ENCODE data around the gene BRAT1.
A peak's percentile ranks its signal among the peaks of the same experiment; 100 is the strongest.

Gene BRAT1

DNA sequence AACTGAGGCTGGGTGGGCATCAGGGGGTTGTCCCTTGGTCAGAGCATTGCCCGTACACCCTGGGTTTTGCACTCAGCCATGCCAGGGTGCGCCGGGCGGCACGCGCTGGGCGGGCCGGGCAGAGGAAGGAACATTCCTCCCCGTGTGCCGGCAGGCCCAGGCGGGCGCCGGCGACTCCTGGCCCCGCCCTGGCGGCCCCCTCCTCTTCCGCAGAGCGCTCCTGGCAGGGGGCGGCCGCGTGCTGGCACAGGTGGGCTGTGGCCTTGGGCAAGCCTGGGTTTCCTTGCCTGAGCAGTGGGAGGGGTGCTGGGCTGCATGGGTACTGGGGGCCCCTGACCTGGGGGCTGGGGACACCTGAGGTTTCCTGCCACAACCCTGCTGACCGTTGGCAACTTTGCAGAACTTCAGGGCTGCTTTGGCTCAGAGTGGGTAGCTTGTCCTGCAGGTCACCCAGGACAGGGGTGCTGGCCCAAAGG lies 31.8 kb downstream of the BRAT1 start:
- DNase-seq (ENCODE audit: low read depth): no peak

DNA sequence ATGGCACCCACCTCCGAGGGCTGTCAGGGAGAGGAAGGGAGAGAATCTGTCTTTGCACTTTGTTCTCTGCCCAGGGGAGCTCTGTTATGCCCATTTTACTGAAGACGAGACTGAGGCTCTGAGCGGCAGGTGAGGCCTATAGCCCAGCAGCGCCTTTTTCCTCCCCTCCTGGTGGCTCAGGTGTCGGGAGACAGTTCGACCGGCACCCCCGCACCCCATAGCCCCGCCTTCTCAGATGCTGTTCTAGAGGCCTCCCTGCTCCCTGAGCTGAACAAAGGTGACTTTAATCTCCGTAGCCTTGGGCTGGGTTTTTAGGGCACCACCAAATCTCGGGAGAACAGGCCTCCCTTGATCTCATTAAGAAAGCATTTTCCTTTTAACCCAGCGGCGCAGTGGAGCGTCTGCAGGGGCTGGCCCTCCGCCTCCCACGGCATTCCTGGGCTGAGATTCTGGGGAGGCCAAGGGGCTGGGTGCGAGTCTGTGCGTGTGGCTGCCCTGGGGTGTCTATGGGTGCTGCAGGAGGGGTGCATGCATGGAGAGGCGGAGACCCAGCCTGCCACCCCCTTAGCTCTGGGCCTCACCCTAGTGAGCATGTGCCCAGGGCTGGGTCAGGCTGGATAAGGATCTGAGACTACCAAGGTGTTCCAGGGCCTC lies 32.4 kb downstream of the BRAT1 start:
- no peak for DNase-seq (ENCODE audit: low read depth)

DNA sequence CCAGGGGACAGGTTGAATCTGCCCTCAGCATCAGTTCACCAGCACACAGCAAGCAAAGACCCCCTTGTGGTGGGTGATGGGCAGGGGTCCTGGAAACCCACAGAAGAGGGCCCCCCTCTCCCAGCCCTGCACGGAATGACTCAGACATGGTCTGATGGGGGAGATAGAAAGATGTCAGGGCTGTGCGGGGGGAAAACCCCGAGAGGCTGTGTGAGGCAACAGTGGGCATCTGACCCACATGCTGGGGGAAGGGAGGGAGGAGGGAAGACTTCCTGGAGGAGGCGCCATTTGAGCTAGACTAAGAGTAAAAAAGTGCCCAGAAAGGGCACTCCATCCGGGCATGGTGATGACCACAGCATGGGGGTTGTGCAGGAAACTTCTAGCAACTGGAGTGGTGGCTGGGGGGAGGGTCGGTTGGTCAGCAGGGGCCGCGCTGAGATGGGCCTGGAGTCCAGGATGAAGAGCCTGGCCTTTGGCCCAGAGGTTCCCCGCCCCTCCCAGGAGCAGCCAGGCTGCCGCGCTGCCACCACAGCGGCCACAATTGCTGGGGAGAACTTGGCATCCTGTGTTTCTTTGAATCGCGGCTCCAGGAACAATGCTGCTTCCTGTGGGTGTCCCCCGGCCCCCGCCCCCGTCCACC lies 33.3 kb downstream of the BRAT1 start:
- DNase-seq (ENCODE audit: low read depth): peak; percentile 65

DNA sequence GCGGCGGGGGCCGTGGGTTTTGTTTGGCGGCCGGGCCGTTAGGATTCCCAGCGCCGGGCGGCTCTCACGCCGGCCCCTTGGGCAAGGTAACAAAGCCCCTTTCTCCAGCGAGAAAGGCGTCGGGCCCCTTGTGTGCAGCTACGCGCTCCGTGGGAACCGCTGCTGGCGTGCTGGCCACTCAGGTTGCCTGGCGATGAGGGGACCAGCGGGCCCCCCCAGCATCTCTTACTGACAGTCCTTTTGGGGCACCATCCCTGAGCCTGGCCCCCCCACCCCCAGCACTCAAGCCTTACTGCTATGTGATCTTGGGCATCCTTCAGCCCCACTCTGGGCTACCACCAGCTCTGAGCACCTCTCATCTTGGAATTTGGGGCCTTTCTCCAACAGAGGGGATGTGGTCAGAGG lies 34.0 kb downstream of the BRAT1 start:
- no peak for DNase-seq (ENCODE audit: low read depth)

DNA sequence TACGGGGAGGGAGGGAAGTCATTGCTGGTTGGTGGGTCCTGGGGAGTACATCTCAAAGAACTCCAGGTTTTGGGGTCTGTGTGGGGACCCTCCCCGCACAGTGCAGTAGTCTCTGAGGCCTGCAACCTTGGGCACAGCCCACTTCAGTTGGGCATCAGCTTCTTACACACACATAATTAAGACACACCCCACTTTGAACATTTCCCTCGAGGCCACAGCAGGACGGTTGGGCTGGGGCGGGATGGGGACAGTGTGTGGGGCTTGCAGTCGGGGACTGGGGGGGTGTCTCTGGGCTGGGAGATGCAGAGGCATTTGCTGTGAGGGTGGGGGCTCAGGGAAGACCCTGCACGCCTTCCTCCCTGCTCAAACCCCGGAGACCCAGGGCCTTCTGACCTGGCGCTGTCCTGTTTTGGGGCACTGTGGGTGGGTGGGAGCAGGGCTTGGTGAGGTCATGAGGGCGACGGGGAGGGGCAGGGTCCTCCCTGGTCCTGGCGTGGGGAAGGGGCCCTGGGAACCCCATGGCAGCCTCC lies 34.5 kb downstream of the BRAT1 start:
- no peak for DNase-seq (ENCODE audit: low read depth)

DNA sequence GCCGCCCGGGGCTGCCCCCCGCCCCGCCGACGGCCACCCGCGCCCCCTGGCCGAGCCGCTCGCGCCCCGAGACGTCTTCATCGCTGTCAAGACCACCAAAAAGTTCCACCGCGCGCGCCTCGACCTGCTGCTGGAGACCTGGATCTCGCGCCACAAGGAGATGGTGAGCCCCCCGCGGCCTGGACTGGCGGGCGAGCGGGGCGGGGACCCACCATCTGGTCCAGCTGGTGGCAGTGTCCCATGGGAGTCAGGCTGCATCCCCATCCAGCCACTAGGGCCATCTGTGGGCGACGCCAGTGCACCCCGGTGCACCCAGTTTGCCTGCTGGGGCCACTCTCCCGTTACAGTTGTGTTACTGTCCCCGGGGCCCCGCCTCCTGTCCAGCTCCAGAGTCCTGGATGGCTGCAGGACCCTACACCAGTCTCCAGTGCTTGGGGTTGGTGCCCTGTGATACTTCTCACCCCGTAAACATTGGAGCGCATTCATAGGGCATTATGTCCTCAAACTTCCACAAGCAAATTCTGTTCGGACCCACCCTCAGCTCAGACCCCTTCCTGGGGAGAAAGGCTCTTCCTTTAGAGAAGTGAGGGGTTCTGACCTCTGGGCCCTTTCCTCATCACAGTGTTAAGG lies 35.1 kb downstream of the BRAT1 start:
- no peak for DNase-seq (ENCODE audit: low read depth)

DNA sequence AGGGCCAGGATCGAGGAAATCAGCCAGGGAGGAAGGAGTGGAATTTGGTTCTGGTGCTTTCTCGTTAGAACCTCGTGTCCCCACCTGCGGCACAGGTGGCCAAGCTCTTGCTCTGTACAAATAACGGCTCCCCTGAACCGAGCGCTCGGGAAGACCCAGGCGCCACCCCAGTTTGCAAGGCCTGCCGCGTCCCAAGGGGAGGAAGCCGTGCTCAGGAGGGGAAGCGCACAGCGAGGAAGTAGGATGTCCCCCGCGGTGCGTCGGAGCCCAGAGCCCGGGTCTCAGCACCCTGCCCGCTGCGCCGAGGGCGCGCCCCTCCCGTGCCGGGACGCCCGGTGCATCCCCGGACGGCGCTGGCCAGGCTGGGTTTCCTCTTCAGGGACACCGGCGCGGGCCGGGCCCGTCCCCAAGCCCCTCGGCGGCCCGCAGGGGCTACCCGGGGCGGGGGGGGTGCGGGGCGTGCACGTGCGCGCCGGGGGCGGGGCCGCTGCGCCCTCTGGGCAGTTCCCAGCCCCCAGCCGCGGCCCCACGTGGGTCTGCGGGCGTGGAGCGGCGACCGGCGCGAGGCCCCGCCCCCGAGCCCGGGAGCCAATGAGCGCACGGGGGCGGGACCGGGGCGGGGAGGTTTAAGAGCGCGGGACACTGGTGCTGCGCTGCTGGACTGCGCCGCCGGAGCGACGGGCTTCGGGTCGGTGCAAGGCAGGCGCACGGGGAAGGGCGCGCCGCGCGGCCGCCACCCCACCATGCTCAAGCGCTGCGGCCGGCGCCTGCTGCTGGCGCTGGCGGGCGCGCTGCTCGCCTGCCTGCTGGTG lies 36.0 kb downstream of the BRAT1 start, which contains the start of gene LFNG:
Gene LFNG (plus strand): TSS at position 656 of the 812 bp plus-strand sequence. CDS start 88 bp downstream, at position 744.
- DNase-seq (ENCODE audit: low read depth): peak; percentile 77

DNA sequence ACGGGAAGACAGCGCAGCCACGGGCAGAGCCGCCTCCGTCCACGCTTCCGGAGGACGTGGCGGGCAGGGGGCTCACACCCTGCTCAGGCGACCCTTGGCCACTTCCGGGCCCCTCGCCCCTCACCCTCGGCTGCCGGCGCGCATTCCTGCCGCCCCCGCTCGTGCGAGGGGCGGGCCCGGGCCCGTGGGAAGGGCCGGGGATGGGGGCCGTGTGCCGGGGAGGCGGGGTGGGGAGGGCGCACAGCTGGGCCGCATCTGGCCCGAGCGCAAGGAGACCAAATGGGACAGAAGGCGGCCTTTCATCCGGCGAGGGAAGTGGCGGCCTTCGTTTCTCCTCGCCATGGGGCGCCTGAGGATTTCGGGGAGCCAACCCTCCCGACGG lies 36.6 kb downstream of the BRAT1 start:
- no peak for DNase-seq (ENCODE audit: low read depth)

DNA sequence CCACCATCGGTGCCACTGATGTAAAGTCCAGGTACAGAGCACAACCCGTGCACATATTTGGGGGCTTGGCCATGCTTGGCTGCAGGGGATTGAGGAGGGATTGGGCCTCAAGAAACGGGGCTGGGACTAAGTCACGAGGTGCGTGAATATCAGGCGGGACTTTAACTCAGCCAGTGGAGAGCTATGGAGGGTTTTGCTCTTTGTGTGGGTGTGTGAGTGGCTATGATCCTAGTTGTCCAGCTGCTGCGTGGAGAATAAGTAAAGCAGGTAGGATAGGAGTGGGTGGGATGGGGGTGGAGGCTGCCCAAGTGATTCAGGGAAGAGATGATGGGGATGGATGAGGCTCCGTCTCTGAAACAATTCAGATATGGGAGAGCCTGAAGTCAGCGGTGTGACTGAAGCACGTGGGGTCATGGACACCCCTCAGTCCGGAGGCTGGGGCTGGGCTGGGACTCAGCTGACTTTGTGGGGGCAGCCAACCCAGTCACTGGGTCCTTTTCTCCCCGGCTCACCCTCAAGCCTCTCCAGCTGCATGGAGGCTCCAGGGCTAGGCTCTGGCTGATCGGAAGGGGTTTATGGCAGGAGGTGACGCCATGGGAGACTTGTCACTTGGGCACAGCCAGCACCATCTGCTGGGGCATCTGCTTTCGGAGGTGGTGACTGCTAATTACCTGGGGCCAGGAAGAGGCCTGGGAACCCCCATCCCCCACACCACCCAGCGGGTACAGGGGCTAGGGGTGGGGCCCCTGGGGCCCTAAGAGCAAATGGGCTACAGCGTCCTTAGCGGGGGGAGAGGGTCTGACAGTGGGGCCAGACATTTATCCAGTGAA lies 37.4 kb downstream of the BRAT1 start:
- DNase-seq (ENCODE audit: low read depth): no peak

DNA sequence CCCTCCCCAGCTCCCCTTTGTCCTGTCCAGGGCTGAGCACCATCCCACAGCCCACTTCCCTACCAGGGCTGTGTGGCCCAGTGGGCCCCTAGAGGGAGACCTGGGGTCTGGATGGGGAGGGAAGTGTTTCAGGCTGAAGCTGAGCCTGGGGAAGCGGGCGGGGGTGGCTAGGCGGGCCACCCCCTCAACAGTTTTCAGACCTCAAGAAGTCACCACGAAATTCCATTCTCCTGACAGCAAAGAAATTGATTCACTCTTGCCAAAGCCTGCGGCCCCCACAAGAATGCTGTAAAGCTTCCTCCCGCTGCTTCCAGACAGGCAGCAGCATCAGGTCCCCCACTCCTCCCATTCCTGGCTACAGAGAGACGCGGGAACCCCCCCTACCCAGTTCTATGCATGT lies 38.3 kb downstream of the BRAT1 start:
- no peak for DNase-seq (ENCODE audit: low read depth)

DNA sequence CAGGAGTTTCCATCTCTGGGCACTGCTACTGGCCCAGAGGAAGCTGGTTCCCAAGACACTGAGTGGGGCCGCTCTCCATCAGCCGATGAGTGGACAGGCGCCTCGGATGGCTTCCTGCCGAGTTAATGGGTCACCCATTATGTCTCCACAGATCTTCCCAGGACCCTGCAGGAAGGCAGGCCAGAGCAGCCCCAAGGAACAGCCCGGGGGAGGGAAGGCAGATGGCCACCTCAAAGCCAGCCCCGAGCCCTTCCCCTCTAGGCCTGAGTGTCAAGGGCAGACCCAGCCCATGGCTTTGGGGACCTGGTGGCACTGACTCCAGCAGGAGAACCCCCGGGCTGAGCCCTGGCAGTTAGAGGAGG lies 39.1 kb downstream of the BRAT1 start:
- DNase-seq (ENCODE audit: low read depth): no peak

DNA sequence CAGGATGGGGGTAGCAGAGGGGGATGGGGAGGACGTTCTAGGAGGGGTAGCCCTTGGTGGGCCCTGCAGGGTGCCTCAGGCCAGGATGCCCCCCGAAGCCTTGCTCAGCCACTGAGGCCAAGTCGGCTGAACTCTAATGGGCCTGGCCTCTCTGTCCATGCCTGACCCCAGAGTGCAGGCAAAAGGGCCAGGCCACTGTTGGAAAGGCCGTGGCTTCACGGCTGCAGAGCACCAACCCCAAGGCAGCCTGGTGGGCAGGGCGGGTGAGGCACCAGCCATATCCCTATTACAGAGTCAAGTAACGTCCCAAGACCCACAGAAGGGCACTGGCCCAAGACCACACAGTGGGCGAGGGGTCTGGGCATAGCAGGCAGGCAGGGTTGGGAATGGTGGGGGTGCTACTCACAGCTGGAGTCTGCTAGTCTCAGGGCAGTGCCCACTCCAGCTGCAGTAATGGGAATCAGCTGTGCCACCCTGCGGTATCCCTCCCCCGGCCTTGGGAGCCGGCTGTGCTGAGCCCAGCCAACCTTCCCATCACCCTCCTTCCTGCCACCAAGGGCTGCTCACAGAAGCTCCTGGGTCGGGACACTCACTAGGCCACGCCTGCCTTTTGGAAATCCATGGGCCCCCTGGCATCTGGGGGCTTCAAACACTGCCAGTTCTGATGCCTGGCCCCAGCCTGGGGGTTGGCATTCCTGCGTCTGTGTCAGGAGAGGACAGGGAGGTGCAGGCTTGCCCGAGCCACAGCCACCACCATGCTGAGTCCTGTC lies 39.7 kb downstream of the BRAT1 start:
- DNase-seq (ENCODE audit: low read depth): no peak

DNA sequence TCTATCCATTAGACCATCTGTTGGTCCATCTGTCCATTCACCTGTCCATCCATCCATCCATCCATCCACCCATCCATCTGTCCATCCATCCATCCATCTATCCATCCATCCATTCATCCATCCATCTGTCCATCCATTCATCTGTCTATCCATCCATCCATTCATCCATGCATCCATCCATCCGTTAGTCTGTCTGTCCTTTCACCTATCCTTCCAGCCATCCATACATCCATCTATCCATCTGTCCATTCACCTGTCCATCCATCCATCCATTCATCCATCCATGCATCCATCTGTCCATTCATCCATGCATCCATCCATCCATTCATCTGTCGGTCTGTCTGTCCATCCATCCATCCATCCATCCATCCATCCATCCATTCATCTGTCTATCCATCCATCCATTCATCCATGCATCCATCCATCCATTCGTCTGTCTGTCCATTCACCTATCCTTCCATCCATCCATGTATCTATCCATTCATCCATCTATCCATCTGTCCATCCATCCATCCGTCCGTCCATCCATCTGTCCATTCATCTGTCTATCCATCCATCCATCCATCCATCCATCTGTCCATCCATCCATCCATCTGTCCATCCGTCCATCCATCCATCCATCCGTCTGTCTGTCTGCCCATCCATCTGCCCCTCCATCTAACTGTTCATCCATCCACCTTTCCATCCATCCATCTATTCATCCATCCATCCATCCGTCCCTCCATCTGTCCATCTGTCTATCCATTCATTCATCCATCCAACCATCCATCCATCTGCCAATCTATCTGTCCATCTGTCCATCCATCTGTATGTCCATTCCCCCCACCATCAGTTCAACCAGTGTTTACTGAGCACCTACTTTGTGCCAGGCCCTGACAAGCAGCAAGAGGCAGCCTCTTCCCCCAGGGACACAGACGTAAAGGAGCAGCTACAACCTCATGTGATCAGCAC lies 40.6 kb downstream of the BRAT1 start:
- no peak for DNase-seq (ENCODE audit: low read depth)

DNA sequence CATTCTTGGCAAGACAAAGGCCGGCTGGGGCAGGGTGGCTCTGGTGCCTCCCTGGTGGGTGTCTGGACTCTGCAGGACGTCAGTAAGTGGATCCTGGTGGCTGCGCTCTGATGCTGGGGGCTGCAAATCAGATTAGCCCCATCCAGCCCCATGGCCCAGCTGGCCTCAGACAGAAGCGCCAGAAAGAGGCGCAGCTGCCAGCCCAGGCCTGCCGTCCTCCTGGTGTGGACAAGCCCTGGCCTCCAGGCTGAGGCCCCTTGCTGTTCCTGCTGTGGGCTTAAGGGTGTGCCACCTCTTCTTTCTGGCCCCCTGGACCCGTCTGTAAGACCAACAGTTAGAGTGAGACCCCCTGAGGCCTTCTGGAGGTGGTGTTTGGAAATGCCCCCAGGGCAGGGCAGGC lies 41.6 kb downstream of the BRAT1 start:
- DNase-seq (ENCODE audit: low read depth): no peak

DNA sequence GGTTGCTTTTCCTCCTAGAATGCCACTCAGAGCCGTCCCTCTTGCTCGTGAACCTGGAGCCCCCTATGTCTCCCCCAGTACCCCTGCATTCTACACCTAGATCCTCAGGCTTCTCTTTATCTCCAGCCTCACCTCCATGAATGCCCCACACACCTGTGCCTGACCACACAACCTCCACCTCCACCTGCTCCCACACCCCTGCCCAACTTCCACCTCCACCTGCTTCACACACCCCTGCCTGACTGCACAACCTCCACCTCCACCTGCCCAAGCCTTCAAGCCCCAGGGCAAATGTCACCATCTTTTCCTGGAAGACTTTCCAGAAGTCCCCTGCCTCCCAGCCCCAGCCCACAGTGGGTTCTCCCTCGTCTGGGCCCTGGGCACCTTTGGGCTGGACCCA lies 42.6 kb downstream of the BRAT1 start:
- no peak for DNase-seq (ENCODE audit: low read depth)

DNA sequence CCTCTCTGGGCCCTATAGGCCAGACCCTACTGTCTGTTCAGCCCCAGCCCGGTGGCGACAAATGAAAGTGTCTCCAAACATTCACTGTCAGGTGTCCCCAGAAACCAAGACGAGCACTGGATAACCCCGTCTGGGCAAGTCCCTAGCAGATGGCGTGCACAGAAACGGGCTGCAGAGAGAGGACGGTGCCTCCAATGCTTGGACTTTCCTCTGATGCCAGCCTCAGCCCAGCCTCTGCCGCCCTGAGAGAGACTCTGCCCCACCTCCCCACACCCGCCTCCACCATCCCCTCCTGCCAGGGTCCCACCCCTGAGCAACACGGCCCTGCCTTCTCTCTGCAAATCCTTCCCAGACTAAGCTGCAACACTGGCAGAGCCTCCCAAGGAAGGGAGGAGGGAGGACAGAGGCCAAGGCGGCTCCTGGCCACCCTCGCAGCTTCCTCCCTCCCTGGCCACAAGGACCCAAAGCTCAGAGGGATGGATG lies 43.1 kb downstream of the BRAT1 start:
- no peak for DNase-seq (ENCODE audit: low read depth)

DNA sequence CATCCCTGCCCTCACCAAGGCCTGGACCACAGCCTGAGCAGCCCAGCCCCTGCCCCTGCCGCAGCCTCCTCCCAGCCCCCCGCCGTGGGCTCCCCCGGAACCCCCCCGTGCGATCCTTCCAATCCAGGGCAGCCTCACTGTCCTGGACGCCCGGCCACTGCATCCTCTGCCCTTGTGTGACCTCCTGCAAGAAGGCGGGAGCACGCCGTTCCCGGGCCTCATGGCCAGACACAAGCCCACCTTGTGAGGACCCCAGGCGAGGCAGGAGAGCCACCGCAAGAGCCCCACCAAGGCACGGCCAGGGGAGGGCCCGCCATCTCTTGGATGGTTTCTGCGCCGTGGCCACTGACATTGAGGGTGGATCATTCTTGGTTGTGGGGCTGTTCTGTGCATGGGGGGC lies 43.6 kb downstream of the BRAT1 start:
- DNase-seq (ENCODE audit: low read depth): no peak

DNA sequence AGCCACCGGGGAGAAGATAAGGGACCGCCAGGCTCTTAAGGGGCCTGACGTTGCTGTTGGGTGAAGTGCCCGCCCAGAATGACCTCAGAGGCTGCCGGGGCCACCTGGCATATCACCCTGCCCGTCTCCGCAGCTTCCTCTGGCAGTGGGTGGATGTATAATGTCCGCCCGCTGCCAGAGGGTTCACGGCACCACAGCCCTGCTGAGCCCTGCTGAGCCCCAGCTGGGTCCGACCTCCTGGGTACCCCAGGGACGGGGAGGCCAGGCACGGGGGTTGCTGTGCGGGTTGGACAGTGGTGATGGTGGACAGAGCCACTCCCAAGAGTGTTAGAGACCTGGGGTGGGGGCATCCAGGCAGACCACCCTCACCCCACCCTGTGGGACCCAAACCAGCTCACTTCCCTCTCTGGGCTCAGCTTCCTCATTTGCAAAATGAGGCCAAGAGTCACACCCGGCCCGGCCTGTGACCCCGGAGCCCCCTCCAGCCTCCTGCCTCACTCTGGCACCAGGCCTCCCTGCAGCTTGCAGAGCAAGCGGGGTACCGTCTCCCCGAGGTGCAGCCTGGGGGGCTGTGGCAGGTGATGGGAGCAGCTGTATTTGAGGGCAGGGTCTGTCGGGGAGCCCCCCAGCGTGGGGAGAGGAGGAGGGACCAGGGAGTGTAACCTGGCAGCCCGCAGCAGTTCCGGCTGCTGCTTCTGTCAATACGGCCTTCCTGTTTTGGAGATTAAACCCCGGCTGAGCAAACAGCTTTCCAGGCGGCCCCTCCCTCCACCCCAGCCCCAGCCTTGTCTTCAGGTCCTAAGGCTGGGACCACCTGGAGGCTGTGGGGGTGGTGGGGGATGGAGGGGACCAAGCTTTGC lies 44.2 kb downstream of the BRAT1 start:
- no peak for DNase-seq (ENCODE audit: low read depth)
